PFSK-1 (cell line): ENCODE results near the gene CARMIL1.

Experiments used
- FOXP2 ChIP-seq: optimal IDR thresholded peaks from 2 replicates; pipeline ENCODE3; 2011; ENCODE audit warnings: borderline replicate concordance, control low read depth, inconsistent platforms; ENCODE audit not compliant: insufficient read depth; ENCODE audit errors: extremely low read length, extremely low read depth
- POLR2AphosphoS5 ChIP-seq: IDR thresholded peaks from 2 replicates; pipeline ENCODE4 v1.6.1; 2012; ENCODE audit warnings: low read depth, mild to moderate bottlenecking, control low read depth, low read length, moderate library complexity
- REST ChIP-seq, 2 experiments: IDR thresholded peaks; 2 replicates each; pipeline versions ENCODE4 v1.6.1 to v1.8.0; 2011 to 2012; ENCODE audit warnings: low read depth in 2 of 2, low read length in 2 of 2, control low read depth in 1 of 2, inconsistent platforms in 1 of 2, mild to moderate bottlenecking in 1 of 2, moderate library complexity in 1 of 2; ENCODE audit not compliant: insufficient read depth in 1 of 2
- SIN3A ChIP-seq: IDR thresholded peaks from 2 replicates; pipeline ENCODE4 v1.6.1; 2012; ENCODE audit warnings: mild to moderate bottlenecking, low read length, moderate library complexity, borderline replicate concordance; ENCODE audit not compliant: insufficient read depth
- TAF1 ChIP-seq: IDR thresholded peaks from 2 replicates; pipeline ENCODE4 v1.6.1; 2012; ENCODE audit warnings: low read length, control low read depth, borderline replicate concordance; ENCODE audit not compliant: insufficient read depth

- TF ChIP-seq POLR2AphosphoS5 (no peak), TAF1 (no peak), REST (IDR thresholded peaks at IDR 0.05; ENCODE audit: insufficient read depth in 1 of 2, low read depth in 2 of 2, low read length in 2 of 2) (no peak), SIN3A (no peak), FOXP2 (no peak)
Measured at GRCh38 chr6:25277857-25278256, 1.3 kb upstream of the CARMIL1 start.
